Dedifferentiated amniotic fluid mesenchymal stem cell (primary cell): ENCODE data around the gene OSCAR.

Source experiments
- DNase-seq: peaks from one replicate; pipeline ENCODE4 v3.0.0-alpha.2; 2016; ENCODE audit errors: extremely low spot score

OSCAR gene

GRCh38 chr19:54094426-54095000, 6.1 kb downstream of the OSCAR start:
- no peak for DNase-seq

- DNase-seq: no peak
These were observed 16.2 kb downstream of the OSCAR start for GRCh38 chr19:54084410-54084809.

DNA sequence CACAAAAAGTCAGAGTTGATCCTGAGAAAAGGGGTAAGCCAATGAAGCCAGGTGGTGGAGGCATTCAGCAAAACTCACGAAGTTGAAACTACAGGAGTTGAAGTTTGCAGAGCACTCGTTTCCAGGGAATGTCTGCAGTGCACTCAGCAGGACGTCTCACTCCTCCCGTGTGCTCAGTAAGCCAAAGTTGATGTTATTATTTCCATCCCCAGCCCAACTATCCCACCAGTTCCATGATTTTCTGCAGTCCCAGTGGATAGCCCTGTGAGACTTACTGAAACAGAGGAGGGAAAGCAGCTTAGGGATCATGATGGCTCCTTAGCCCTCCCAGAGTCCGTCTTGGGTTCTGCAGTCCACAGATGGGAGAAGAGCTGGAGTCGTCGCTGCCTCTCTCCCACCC, 19.6 kb downstream of the OSCAR start, which contains the start of gene TARM1:
Gene TARM1, minus strand, starts transcription at position 334 of the 400 bp plus-strand sequence. Its CDS starts 25 bp downstream, at position 309.
- DNase-seq: no peak

DNA sequence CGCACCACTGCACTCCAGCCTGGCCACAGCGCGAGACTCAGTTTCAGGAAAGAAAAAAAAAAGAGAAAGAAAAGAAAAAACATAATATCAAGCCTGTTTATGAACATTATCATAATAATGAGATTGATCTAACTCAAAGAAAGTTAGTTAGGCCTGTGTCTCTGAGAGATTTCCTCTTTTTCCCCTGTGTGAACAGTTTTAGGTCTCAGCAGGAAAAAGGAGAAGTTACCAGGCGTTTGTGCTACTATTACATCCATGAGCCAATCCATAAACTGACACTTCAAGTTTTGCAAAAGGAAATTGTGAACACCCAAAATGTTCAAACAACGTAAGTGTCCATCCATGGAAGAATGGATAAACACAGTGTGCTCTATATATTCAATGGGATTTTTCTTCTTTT, 23.3 kb downstream of the OSCAR start:
- no peak for DNase-seq

DNA sequence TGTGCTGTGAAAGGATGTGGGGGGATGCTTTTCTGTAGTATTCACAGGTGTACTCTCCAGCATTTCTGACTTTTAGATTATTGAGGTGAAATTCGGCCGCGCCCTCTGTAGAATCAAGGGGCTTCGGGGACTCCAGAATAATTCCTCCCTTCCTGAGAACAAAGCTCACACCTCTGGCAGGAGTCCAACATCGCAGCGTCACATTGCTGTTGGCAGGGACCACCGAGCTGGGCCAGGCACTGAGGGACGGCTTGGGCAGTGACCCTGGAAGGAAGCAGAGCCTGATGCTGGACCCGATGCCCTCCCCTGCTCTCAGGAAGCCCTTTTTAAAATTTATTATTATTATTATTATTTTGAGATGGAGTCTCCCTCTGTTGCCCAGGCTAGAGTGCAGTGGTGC, 25.8 kb downstream of the OSCAR start:
- no peak for DNase-seq

DNA sequence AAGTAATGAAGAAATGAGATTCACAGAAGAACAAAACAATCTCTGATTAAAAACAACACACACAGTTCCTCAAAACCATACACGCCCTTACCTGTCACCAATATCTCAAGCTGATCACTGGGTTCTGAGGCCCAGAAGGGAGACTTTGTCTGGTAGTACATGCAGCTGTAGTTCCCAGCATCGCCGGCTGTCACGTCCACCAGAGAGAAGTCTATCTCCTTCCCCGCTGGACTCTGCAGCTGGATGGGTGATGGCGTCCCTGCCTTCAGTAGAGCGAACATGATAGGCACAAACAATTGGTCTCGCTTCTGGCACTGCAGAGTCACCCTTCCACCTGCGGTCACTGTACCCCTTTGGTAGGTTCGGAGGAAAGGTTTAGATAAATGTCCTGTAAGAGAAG, 26.8 kb downstream of the OSCAR start:
- DNase-seq: no peak

DNA sequence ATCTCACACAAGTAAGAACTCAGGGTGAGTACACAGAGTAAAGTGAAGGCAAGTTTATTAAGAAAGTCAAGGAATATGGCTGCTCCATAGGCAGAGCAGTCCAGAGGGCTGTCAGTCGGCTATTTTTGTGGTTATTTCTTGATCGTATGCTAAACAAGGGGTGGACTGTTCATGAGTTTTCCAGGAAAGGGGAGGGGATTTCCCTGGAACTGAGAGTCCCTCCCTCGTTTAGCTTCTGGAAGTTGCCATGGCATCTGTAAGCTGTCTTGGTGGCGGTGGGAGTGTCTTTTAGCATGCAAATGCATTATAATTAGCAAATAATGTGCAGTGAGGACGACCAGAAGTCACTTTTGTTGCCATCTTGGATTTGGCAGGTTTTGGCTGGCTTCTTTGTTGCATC, 31.1 kb downstream of the OSCAR start:
- no peak for DNase-seq

DNA sequence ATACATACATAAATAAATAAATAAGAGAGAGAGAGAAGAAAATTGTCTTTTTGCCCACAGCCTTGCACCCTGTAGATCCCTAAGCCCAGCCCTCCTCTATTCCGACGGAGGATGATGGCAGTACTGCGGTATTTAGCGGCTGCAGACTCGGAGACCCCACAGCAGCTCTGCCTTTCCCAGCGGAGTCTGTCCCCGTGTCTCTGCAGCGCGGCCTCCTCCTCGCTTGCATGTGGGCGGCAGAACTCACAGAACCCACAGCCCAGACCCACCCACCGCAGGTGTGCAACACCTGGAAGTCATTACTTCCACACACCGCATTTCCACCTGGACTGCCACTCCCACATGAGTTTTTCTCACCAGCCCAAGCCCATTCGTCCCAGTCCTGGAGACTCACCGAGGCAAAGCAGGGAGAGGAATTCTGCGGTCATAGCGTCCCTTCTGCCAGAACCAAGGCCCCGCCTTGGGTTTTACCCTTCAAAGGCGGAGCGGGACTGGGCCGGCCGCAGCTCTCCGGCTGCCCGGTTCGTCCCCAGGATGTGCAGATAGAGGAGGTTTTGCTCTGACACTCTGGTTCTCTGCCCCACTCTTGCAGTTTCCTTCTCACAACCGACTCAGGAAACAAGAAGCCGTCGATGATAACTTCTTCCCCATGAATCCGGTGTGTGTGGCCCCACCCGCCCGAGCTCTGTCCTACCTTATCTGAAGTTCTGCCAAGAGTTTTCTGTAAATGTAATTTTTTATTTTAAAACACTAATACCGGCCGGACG, 37.1 kb downstream of the OSCAR start, which contains the start of gene VSTM1:
Gene VSTM1, minus strand, starts transcription at position 548 of the 767 bp plus-strand sequence. Its CDS starts 120 bp downstream, at position 428.
- DNase-seq: no peak

DNA sequence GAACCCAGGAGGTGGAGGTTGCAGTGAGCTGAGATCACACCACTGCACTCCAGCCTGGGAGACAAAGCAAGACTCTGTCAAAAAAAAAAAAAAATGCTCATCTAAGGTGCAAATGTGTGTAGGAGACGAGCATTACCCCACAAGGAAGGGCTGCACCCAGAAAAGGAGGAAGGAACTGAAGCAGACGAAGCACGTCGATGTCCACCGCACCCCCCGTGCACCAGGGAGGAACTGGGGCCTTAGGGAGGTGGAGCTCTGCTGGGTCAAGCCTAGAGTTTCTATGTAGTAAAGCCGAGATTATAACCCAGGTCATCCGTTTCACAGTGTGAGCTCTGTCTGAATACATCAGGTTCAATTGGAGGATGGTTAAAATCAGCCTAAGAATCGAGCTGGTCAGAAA, 38.0 kb downstream of the OSCAR start:
- DNase-seq: no peak

DNA sequence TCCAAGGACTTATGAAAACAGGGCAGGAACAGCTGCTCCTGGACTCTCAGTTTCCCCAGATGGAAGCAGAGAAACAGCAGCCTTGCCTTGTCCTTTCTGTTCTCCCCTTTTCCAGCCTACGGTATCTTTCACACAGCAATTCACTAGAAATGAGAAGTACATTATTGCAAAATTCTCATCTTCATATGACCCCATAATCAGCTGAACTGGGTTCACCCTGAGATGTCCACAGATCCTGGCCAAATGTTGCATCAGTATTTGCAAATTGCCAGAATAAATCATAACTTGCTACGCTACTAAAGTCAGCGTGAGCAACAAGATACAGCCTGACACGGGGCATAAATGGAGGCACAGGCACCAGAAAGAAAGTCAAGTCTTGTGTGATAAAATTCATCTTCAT, 53.0 kb downstream of the OSCAR start:
- no peak for DNase-seq

DNA sequence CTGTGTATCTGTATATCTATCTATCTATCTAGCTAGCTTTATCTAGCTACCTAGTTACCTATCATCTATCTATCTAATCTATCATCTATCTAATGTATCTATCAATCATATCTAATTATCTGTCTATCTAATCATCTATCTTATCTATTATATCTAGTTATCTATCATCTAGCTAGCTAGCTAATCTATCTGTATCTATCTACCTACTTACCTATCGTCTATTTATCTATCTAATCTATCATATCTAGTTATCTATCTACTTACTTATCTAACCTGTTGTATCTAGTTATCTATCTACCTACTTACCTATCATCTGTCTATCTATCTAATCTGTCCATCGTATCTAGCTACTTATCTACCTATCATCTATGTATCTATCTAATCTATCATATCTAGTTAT, 54.8 kb downstream of the OSCAR start:
- DNase-seq: no peak
